ENCODE results near the gene PRR22.
A peak's percentile ranks its signal among the peaks of the same experiment; 100 is the strongest.
"Not testable (repeated sequence)": the region's sequence is repeated elsewhere in the genome, so short reads cannot be mapped to it uniquely, and the experiment has no call there.

PRR22 gene

GRCh38 chr19:5743630-5744029 is 40.9 kb downstream of the PRR22 start:
- no peak overlapping the region for H3K4me2 ChIP-seq (ENCODE audit: insufficient read depth, low read length, poor library complexity, severe bottlenecking)
- peaks cover 0 to 2% of the 10 kb centered on the region in 2 donors for H3K4me1 ChIP-seq (ENCODE audit: control insufficient read depth in 2 of 2, insufficient read depth in 1 of 2, low read depth in 1 of 2, low read length in 2 of 2)
- peaks cover 0 to 3% of the 10 kb centered on the region in 2 donors for H3K9me3 ChIP-seq (replicated peaks in 1 of 2; ENCODE audit: control insufficient read depth in 2 of 2, insufficient read depth in 1 of 2, low read depth in 1 of 2, low read length in 2 of 2)
- no peak overlapping the region for H4K8ac ChIP-seq (ENCODE audit: low read depth, low read length)
- H3K27me3 ChIP-seq (ENCODE audit: control insufficient read depth in 3 of 3, insufficient read depth in 3 of 3, low read depth in 1 of 3, low read length in 3 of 3), result peaks cover 0 to 3% (median 0%) of the 10 kb centered on the region in 3 experiments
- H2BK15ac ChIP-seq (ENCODE audit: low read length), result no peak overlapping the region
- no peak overlapping the region for H3K9ac ChIP-seq (ENCODE audit: low read depth, low read length, poor library complexity)
- no peak overlapping the region for H3K23ac ChIP-seq (ENCODE audit: low read depth, low read length, poor library complexity)
- no peak overlapping the region for H2BK120ac ChIP-seq (ENCODE audit: low read depth, low read length)
- peaks cover 0 to 2% of the 10 kb centered on the region in 2 donors for H3K36me3 ChIP-seq (replicated peaks in 1 of 2; ENCODE audit: control insufficient read depth in 2 of 2, insufficient read depth in 2 of 2, low read length in 2 of 2)
- H3K4ac ChIP-seq (ENCODE audit: low read length), result no peak overlapping the region
- H3K18ac ChIP-seq (ENCODE audit: low read length), result no peak overlapping the region
- no peak overlapping the region for H2BK12ac ChIP-seq (ENCODE audit: low read length)
- H2BK5ac ChIP-seq (ENCODE audit: low read length), result no peak overlapping the region
- H3K4me3 ChIP-seq (ENCODE audit: low read length in 2 of 2), result no peak overlapping the region
- no peak overlapping the region for H3K14ac ChIP-seq (ENCODE audit: low read length)
- H3K79me1 ChIP-seq (ENCODE audit: low read depth, low read length), result peaks cover 2% of the 10 kb centered on the region
- H4K91ac ChIP-seq (ENCODE audit: low read depth, low read length, poor library complexity), result no peak overlapping the region
- H3K27ac ChIP-seq (replicated peaks; ENCODE audit: low read length), result no peak overlapping the region
- no peak for DNase-seq (ENCODE audit: low spot score)
- H2AFZ ChIP-seq (ENCODE audit: low read length), result no peak overlapping the region
- no peak overlapping the region for H2AK5ac ChIP-seq (ENCODE audit: low read depth, low read length)

GRCh38 chr19:5742051-5742450 is 42.5 kb downstream of the PRR22 start:
- no peak overlapping the region for H3K4me2 ChIP-seq (ENCODE audit: insufficient read depth, low read length, poor library complexity, severe bottlenecking)
- H3K4me3 ChIP-seq (ENCODE audit: low read length in 2 of 2), result peak overlapping the region in 1 of 2 donors; percentile 57
- peak overlapping the region; percentile 98 for H3K23ac ChIP-seq (ENCODE audit: low read depth, low read length, poor library complexity)
- peak overlapping the region; percentile 98 for H3K4ac ChIP-seq (ENCODE audit: low read length)
- peak overlapping the region; percentile 65 for H4K8ac ChIP-seq (ENCODE audit: low read depth, low read length)
- no peak overlapping the region for H3K14ac ChIP-seq (ENCODE audit: low read length)
- peaks cover 0 to 2% of the 10 kb centered on the region in 2 donors for H3K4me1 ChIP-seq (ENCODE audit: control insufficient read depth in 2 of 2, insufficient read depth in 1 of 2, low read depth in 1 of 2, low read length in 2 of 2)
- H2BK5ac ChIP-seq (ENCODE audit: low read length), result no peak overlapping the region
- no peak overlapping the region for H2AFZ ChIP-seq (ENCODE audit: low read length)
- WGBS, 2 donors (ENCODE audit: extremely low coverage in 2 of 2, insufficient read length in 2 of 2, insufficient replicate concordance in 1 of 2), result 100% methylated on average over 5 of the region's 19 CpGs; no CpG with 5 or more reads in 1 of the 2 donors
- H2BK120ac ChIP-seq (ENCODE audit: low read depth, low read length), result no peak overlapping the region
- no peak overlapping the region for H3K27ac ChIP-seq (replicated peaks; ENCODE audit: low read length)
- DNase-seq (ENCODE audit: low spot score), result no peak
- H3K9me3 ChIP-seq (replicated peaks in 1 of 2; ENCODE audit: control insufficient read depth in 2 of 2, insufficient read depth in 1 of 2, low read depth in 1 of 2, low read length in 2 of 2), result peaks cover 0 to 3% of the 10 kb centered on the region in 2 donors
- H3K18ac ChIP-seq (ENCODE audit: low read length), result no peak overlapping the region
- peaks cover 0 to 2% of the 10 kb centered on the region in 2 donors for H3K36me3 ChIP-seq (replicated peaks in 1 of 2; ENCODE audit: control insufficient read depth in 2 of 2, insufficient read depth in 2 of 2, low read length in 2 of 2)
- peak overlapping the region; percentile 53 for H4K91ac ChIP-seq (ENCODE audit: low read depth, low read length, poor library complexity)
- H2AK5ac ChIP-seq (ENCODE audit: low read depth, low read length), result no peak overlapping the region
- no peak overlapping the region for H2BK12ac ChIP-seq (ENCODE audit: low read length)
- H2BK15ac ChIP-seq (ENCODE audit: low read length), result no peak overlapping the region
- peaks cover 0 to 3% (median 0%) of the 10 kb centered on the region in 3 experiments for H3K27me3 ChIP-seq (ENCODE audit: control insufficient read depth in 3 of 3, insufficient read depth in 3 of 3, low read depth in 1 of 3, low read length in 3 of 3)
- H3K79me1 ChIP-seq (ENCODE audit: low read depth, low read length), result peaks cover 2% of the 10 kb centered on the region
- H3K9ac ChIP-seq (ENCODE audit: low read depth, low read length, poor library complexity), result peak overlapping the region; percentile 77

GRCh38 chr19:5738423-5738822 is 46.1 kb downstream of the PRR22 start:
- H4K8ac ChIP-seq (ENCODE audit: low read depth, low read length), result no peak overlapping the region
- no peak overlapping the region for H3K23ac ChIP-seq (ENCODE audit: low read depth, low read length, poor library complexity)
- H2AFZ ChIP-seq (ENCODE audit: low read length), result no peak overlapping the region
- H3K27ac ChIP-seq (replicated peaks; ENCODE audit: low read length), result no peak overlapping the region
- H2AK5ac ChIP-seq (ENCODE audit: low read depth, low read length), result no peak overlapping the region
- no peak overlapping the region for H3K4me2 ChIP-seq (ENCODE audit: insufficient read depth, low read length, poor library complexity, severe bottlenecking)
- peaks cover 2% of the 10 kb centered on the region for H3K79me1 ChIP-seq (ENCODE audit: low read depth, low read length)
- H3K9me3 ChIP-seq (replicated peaks in 1 of 2; ENCODE audit: control insufficient read depth in 2 of 2, insufficient read depth in 1 of 2, low read depth in 1 of 2, low read length in 2 of 2), result peaks cover 0 to 3% of the 10 kb centered on the region in 2 donors
- H2BK5ac ChIP-seq (ENCODE audit: low read length), result no peak overlapping the region
- H3K4me1 ChIP-seq (ENCODE audit: control insufficient read depth in 2 of 2, insufficient read depth in 1 of 2, low read depth in 1 of 2, low read length in 2 of 2), result peaks cover 0 to 2% of the 10 kb centered on the region in 2 donors
- H3K27me3 ChIP-seq (ENCODE audit: control insufficient read depth in 3 of 3, insufficient read depth in 3 of 3, low read depth in 1 of 3, low read length in 3 of 3), result peaks cover 0 to 3% (median 0%) of the 10 kb centered on the region in 3 experiments
- H2BK15ac ChIP-seq (ENCODE audit: low read length), result no peak overlapping the region
- no peak overlapping the region for H3K18ac ChIP-seq (ENCODE audit: low read length)
- H3K36me3 ChIP-seq (replicated peaks in 1 of 2; ENCODE audit: control insufficient read depth in 2 of 2, insufficient read depth in 2 of 2, low read length in 2 of 2), result peaks cover 0 to 2% of the 10 kb centered on the region in 2 donors
- no peak overlapping the region for H3K4me3 ChIP-seq (ENCODE audit: low read length in 2 of 2)
- H3K14ac ChIP-seq (ENCODE audit: low read length), result no peak overlapping the region
- H2BK12ac ChIP-seq (ENCODE audit: low read length), result no peak overlapping the region
- H3K4ac ChIP-seq (ENCODE audit: low read length), result no peak overlapping the region
- no peak overlapping the region for H3K9ac ChIP-seq (ENCODE audit: low read depth, low read length, poor library complexity)
- no peak overlapping the region for H2BK120ac ChIP-seq (ENCODE audit: low read depth, low read length)
- DNase-seq (ENCODE audit: low spot score), result no peak
- no CpG with 5 or more reads among the region's 8 CpGs for WGBS, 2 donors (ENCODE audit: extremely low coverage in 2 of 2, insufficient read length in 2 of 2, insufficient replicate concordance in 1 of 2)
- H4K91ac ChIP-seq (ENCODE audit: low read depth, low read length, poor library complexity), result no peak overlapping the region

GRCh38 chr19:5733172-5733571 is 51.4 kb downstream of the PRR22 start:
- not testable (repeated sequence) for H3K14ac ChIP-seq (ENCODE audit: low read length); H3K4ac ChIP-seq (ENCODE audit: low read length); DNase-seq (ENCODE audit: low spot score); H2BK5ac ChIP-seq (ENCODE audit: low read length); H2AK5ac ChIP-seq (ENCODE audit: low read depth, low read length); H3K9ac ChIP-seq (ENCODE audit: low read depth, low read length, poor library complexity); H2BK12ac ChIP-seq (ENCODE audit: low read length); H3K9me3 ChIP-seq (replicated peaks in 1 of 2; ENCODE audit: control insufficient read depth in 2 of 2, insufficient read depth in 1 of 2, low read depth in 1 of 2, low read length in 2 of 2); H2BK120ac ChIP-seq (ENCODE audit: low read depth, low read length); H3K27ac ChIP-seq (replicated peaks; ENCODE audit: low read length); H3K23ac ChIP-seq (ENCODE audit: low read depth, low read length, poor library complexity); H3K27me3 ChIP-seq (ENCODE audit: control insufficient read depth in 3 of 3, insufficient read depth in 3 of 3, low read depth in 1 of 3, low read length in 3 of 3); H4K8ac ChIP-seq (ENCODE audit: low read depth, low read length); H2BK15ac ChIP-seq (ENCODE audit: low read length); H3K18ac ChIP-seq (ENCODE audit: low read length); H3K4me3 ChIP-seq (ENCODE audit: low read length in 2 of 2); H2AFZ ChIP-seq (ENCODE audit: low read length); H3K4me2 ChIP-seq (ENCODE audit: insufficient read depth, low read length, poor library complexity, severe bottlenecking); H3K36me3 ChIP-seq (replicated peaks in 1 of 2; ENCODE audit: control insufficient read depth in 2 of 2, insufficient read depth in 2 of 2, low read length in 2 of 2); H4K91ac ChIP-seq (ENCODE audit: low read depth, low read length, poor library complexity); H3K79me1 ChIP-seq (ENCODE audit: low read depth, low read length); H3K4me1 ChIP-seq (ENCODE audit: control insufficient read depth in 2 of 2, insufficient read depth in 1 of 2, low read depth in 1 of 2, low read length in 2 of 2)
- WGBS, 2 donors (ENCODE audit: extremely low coverage in 2 of 2, insufficient read length in 2 of 2, insufficient replicate concordance in 1 of 2), result no CpG with 5 or more reads among the region's 2 CpGs
